Astrocyte (in vitro differentiated cells and primary cell): ENCODE measurements around the gene DUSP5. TPM values are rescaled to one million over a fixed set of nuclear protein-coding genes. Genes with fewer than 3 reads are reported as not detected.
"Not testable (repeated sequence)": the region's sequence is repeated elsewhere in the genome, so short reads cannot be mapped to it uniquely, and the experiment has no call there.

Experiments used
- DNase-seq: peaks from one replicate; pipeline ENCODE4 v3.0.0-alpha.2; 2010; ENCODE audit warnings: low read depth
- FAIRE-seq: peaks from 2 replicates; lab custom pipeline; 2011; peaks lifted over from hg19 to GRCh38; lab: Jason Lieb, UNC
- H2AFZ ChIP-seq: 2 replicates; pipeline ENCODE4 v1.6.0; 2012; ENCODE audit warnings: low read depth, low read length, inconsistent platforms
- H3K27ac ChIP-seq: 2 replicates; pipeline ENCODE4 v1.5.1; 2011; ENCODE audit warnings: low read depth, low read length, inconsistent platforms
- H3K27me3 ChIP-seq: 2 replicates; pipeline ENCODE4 v1.6.0; 2011; ENCODE audit warnings: low read length, inconsistent platforms; ENCODE audit not compliant: insufficient read depth
- H3K36me3 ChIP-seq: 2 replicates; pipeline ENCODE4 v1.5.1; 2011; ENCODE audit warnings: low read length, inconsistent platforms; ENCODE audit not compliant: insufficient read depth
- H3K4me1 ChIP-seq: 2 replicates; pipeline ENCODE4 v1.5.1; 2011; ENCODE audit warnings: low read length, inconsistent platforms; ENCODE audit not compliant: insufficient read depth
- H3K4me2 ChIP-seq: 2 replicates; pipeline ENCODE4 v1.6.0; 2012; ENCODE audit warnings: low read length, inconsistent platforms
- H3K4me3 ChIP-seq: 2 replicates; pipeline ENCODE4 v1.5.1; 2011; ENCODE audit warnings: low read depth, mild to moderate bottlenecking, low read length, inconsistent platforms; ENCODE audit not compliant: insufficient read depth
- H3K79me2 ChIP-seq: 2 replicates; pipeline ENCODE4 v1.6.0; 2012; ENCODE audit warnings: mild to moderate bottlenecking, low read length, inconsistent platforms; ENCODE audit not compliant: insufficient read depth
- H3K9ac ChIP-seq: 2 replicates; pipeline ENCODE4 v1.6.0; 2012; ENCODE audit warnings: mild to moderate bottlenecking, low read length, inconsistent platforms
- H3K9me3 ChIP-seq: 2 replicates; pipeline ENCODE4 v1.5.1; 2012; ENCODE audit warnings: low read depth, mild to moderate bottlenecking, low read length, inconsistent platforms; ENCODE audit not compliant: insufficient read depth
- H4K20me1 ChIP-seq: 2 replicates; pipeline ENCODE4 v1.6.0; 2012; ENCODE audit warnings: low read length, inconsistent platforms; ENCODE audit not compliant: insufficient read depth
- H3K27ac Mint-ChIP-seq: one replicate; pipeline ENCODE4 v1.8.0; 2021; ENCODE audit warnings: mild to moderate bottlenecking, mixed read lengths; ENCODE audit not compliant: unreplicated experiment
- H3K27me3 Mint-ChIP-seq: one replicate; pipeline ENCODE4 v1.8.0; 2021; ENCODE audit warnings: low read depth, mixed read lengths; ENCODE audit not compliant: unreplicated experiment
- H3K36me3 Mint-ChIP-seq: one replicate; pipeline ENCODE4 v1.8.0; 2021; ENCODE audit warnings: low read depth, mixed read lengths; ENCODE audit not compliant: unreplicated experiment
- H3K4me1 Mint-ChIP-seq: one replicate; pipeline ENCODE4 v1.8.0; 2021; ENCODE audit warnings: low read depth, mixed read lengths; ENCODE audit not compliant: unreplicated experiment
- H3K4me3 Mint-ChIP-seq: one replicate; pipeline ENCODE4 v1.8.0; 2021; ENCODE audit warnings: mild to moderate bottlenecking, moderate library complexity, mixed read lengths; ENCODE audit not compliant: unreplicated experiment
- H3K9me3 Mint-ChIP-seq: one replicate; pipeline ENCODE4 v1.8.0; 2021; ENCODE audit warnings: mild to moderate bottlenecking, mixed read lengths; ENCODE audit not compliant: unreplicated experiment
- EZH2 ChIP-seq: IDR thresholded peaks from 2 replicates; pipeline ENCODE4 v1.6.1; 2012; ENCODE audit warnings: mild to moderate bottlenecking, low read length, inconsistent platforms; ENCODE audit not compliant: insufficient read depth
- total RNA-seq: library from RNA; stranded (reverse); gene quantifications from 2 replicates; pipeline ENCODE4 v1.2.1, GENCODE V29; 2021
- TF ChIP-seq, protein P1 (sequence below): IDR thresholded peaks from 2 replicates; pipeline ENCODE4 v1.5.1; 2011; ENCODE audit warnings: low read depth, mild to moderate bottlenecking, inconsistent platforms, low read length, moderate library complexity; ENCODE audit not compliant: insufficient read depth

DUSP5 gene
- total RNA-seq, 1 donor from 2014 or later, result 36.4 TPM

DNA sequence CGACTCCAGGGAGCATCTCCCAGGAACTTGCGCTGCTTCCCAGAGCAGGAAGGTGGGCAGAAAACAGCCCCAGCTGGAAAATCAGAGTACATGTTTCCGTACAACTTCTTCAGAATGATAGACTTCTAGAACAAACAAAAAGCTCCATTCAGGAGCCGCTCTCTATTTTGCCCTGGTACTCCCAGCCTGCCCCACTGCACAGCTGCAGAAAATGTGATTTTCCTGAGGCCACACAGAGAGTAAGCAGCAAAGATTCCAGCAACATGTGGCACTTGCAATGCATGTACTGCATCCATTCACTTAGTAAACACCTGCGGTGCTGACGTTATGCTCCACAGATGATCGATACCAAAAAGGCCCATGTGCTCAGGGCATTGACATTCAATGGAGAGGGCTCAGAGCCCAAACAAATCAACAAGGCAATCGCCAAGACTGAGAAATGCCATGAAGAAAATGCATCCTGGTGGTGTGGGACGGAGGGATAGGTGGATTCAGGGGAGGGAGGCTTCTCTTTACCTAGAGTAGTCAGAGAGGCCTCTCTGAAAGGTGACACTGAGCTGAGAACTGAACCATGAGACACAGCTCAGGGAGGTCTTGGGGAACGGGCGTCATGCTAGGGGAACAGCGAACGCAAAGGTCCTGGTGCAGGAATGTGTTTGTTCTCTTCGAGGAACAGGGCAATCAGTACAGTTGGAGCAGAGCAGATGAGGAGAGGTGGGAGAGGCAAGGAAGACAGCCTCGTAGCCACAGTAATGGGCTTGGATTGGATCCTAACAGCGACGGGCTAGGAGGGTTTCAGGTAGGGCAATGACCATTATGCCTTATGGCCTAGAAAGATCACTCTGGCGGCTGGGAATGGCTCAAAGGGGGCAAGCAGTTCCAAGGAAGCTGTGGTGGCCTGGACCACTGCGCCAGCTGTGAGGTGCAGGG, 35.3 kb upstream of the DUSP5 start:
- Histone ChIP-seq H3K4me1 (peaks cover 12% of the 10 kb centered on the region), H3K9ac (no peak overlapping the region), H3K4me3 (no peak overlapping the region), H3K27me3 (no peaks in the 10 kb centered on the region), H3K79me2 (no peaks in the 10 kb centered on the region), H3K9me3 (no peaks in the 10 kb centered on the region), H3K4me2 (no peak overlapping the region), H3K36me3 (no peaks in the 10 kb centered on the region), H4K20me1 (no peaks in the 10 kb centered on the region), H2AFZ (no peak overlapping the region), H3K27ac (no peak overlapping the region)
- Mint-ChIP-seq H3K36me3 (no peaks in the 10 kb centered on the region), H3K27me3 (peaks cover 11% of the 10 kb centered on the region), H3K27ac (no peak overlapping the region), H3K4me1 (peaks cover 28% of the 10 kb centered on the region), H3K9me3 (no peaks in the 10 kb centered on the region), H3K4me3 (no peak overlapping the region)
- no peak for TF ChIP-seq EZH2
- TF ChIP-seq, protein P1, sequence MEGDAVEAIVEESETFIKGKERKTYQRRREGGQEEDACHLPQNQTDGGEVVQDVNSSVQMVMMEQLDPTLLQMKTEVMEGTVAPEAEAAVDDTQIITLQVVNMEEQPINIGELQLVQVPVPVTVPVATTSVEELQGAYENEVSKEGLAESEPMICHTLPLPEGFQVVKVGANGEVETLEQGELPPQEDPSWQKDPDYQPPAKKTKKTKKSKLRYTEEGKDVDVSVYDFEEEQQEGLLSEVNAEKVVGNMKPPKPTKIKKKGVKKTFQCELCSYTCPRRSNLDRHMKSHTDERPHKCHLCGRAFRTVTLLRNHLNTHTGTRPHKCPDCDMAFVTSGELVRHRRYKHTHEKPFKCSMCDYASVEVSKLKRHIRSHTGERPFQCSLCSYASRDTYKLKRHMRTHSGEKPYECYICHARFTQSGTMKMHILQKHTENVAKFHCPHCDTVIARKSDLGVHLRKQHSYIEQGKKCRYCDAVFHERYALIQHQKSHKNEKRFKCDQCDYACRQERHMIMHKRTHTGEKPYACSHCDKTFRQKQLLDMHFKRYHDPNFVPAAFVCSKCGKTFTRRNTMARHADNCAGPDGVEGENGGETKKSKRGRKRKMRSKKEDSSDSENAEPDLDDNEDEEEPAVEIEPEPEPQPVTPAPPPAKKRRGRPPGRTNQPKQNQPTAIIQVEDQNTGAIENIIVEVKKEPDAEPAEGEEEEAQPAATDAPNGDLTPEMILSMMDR, result no peak
- FAIRE-seq, result no peak
- DNase-seq, result no peak

DNA sequence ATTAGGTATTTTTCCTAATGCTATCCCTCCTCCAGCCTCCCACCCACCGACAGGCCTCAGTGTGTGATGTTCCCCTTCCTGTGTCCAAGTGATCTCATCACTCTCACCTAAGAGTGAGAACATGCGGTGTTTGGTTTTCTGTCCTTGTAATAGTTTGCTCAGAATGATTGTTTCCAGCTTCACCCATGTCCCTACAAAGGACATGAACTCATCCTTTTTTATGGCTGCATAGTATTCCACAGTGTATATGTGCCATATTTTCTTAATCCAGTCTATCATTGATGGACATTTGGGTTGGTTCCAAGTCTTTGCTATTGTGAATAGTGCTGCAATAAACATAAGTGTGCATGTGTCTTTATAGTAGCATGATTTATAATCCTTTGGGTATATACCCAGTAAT, 29.4 kb upstream of the DUSP5 start:
- peaks cover 13% of the 10 kb centered on the region for H3K4me1 Mint-ChIP-seq
- not testable (repeated sequence) for H3K4me2 ChIP-seq, H4K20me1 ChIP-seq, H3K27ac ChIP-seq, DNase-seq, H3K27ac Mint-ChIP-seq, H3K27me3 Mint-ChIP-seq, H3K27me3 ChIP-seq, H3K36me3 Mint-ChIP-seq, H3K9me3 ChIP-seq, H3K4me3 ChIP-seq, H3K9ac ChIP-seq, FAIRE-seq, H2AFZ ChIP-seq, H3K36me3 ChIP-seq, H3K79me2 ChIP-seq, H3K4me3 Mint-ChIP-seq, H3K9me3 Mint-ChIP-seq
- H3K4me1 ChIP-seq, result peaks cover 11% of the 10 kb centered on the region

DNA sequence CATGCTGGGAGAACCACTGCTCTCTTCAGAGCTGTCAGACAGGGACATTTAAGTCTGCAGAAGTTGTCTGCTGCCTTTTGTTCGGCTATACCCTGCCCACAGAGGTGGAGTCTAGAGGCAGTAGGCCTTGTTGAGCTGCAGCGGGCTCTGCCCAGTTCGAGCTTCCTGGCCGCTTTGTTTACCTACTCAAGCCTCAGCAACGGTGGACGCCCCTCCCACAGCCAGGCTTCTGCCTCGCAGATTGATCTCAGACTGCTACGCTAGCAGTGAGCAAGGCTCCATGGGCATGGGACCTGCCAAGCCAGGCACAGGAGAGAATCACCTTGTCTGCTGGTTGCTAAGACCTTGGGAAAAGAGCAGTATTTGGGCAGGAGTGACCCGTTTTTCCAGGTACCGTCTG, 27.2 kb upstream of the DUSP5 start:
- not testable (repeated sequence) for DNase-seq, H3K9ac ChIP-seq, FAIRE-seq, H3K4me3 ChIP-seq, H3K36me3 Mint-ChIP-seq, H3K27me3 ChIP-seq, H2AFZ ChIP-seq, H3K27ac ChIP-seq, H3K27ac Mint-ChIP-seq, H3K36me3 ChIP-seq, H3K27me3 Mint-ChIP-seq, H4K20me1 ChIP-seq, H3K79me2 ChIP-seq, H3K4me1 Mint-ChIP-seq, H3K9me3 Mint-ChIP-seq, H3K4me3 Mint-ChIP-seq, H3K9me3 ChIP-seq, H3K4me2 ChIP-seq
- peaks cover 11% of the 10 kb centered on the region for H3K4me1 ChIP-seq
